ENCODE measurements around the gene SPHKAP.

The SPHKAP gene

GRCh38 chr2:228079194-228079593 lies 102.3 kb downstream of the SPHKAP start:
- TF ChIP-seq POLR2AphosphoS5 (IDR thresholded peaks at IDR 0.05; ENCODE audit: low read depth, low read length) = no peak
- no peak for TF ChIP-seq TAF1 (IDR thresholded peaks at IDR 0.05; ENCODE audit: borderline replicate concordance, insufficient read depth, low read length)
- TF ChIP-seq SIN3A (IDR thresholded peaks at IDR 0.05; ENCODE audit: borderline replicate concordance, insufficient read depth, low read length) = no peak
- no peak for TF ChIP-seq REST (IDR thresholded peaks at IDR 0.05; ENCODE audit: insufficient read depth in 1 of 2, low read depth in 2 of 2, low read length in 2 of 2)
- no peak for TF ChIP-seq FOXP2 (optimal IDR thresholded peaks at IDR 0.05; ENCODE audit: borderline replicate concordance, extremely low read depth, extremely low read length, insufficient read depth)

DNA sequence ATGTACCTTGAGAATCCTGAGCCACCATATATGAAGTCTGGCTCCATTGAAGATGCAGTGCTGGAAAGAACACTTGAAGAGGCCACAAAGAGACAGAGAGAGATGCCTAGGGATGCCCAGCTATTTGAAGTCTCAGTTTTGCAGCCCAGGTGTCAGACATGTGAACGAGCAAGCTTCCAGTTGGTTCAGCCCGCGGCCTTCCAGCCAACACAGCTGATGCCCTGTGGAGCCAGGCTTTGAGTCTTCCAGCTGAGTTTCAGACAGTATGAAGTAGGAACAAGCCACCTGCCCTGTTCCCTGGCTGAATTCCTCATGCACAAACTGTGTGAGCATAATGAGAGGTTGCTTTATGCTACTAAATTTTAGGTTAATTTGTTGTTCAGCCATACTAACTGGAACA lies 108.8 kb downstream of the SPHKAP start:
- TF ChIP-seq REST (IDR thresholded peaks at IDR 0.05; ENCODE audit: insufficient read depth in 1 of 2, low read depth in 2 of 2, low read length in 2 of 2) (no peak), TAF1 (IDR thresholded peaks at IDR 0.05; ENCODE audit: borderline replicate concordance, insufficient read depth, low read length) (no peak), FOXP2 (optimal IDR thresholded peaks at IDR 0.05; ENCODE audit: borderline replicate concordance, extremely low read depth, extremely low read length, insufficient read depth) (no peak)

GRCh38 chr2:228067309-228067708 lies 114.2 kb downstream of the SPHKAP start:
- no peak for TF ChIP-seq FOXP2 (optimal IDR thresholded peaks at IDR 0.05; ENCODE audit: borderline replicate concordance, extremely low read depth, extremely low read length, insufficient read depth)
- no peak for TF ChIP-seq SIN3A (IDR thresholded peaks at IDR 0.05; ENCODE audit: borderline replicate concordance, insufficient read depth, low read length)
- TF ChIP-seq POLR2AphosphoS5 (IDR thresholded peaks at IDR 0.05; ENCODE audit: low read depth, low read length) = no peak
- TF ChIP-seq TAF1 (IDR thresholded peaks at IDR 0.05; ENCODE audit: borderline replicate concordance, insufficient read depth, low read length) = no peak

- TF ChIP-seq REST (IDR thresholded peaks at IDR 0.05; ENCODE audit: insufficient read depth in 1 of 2, low read depth in 2 of 2, low read length in 2 of 2) = no peak
- no peak for TF ChIP-seq TAF1 (IDR thresholded peaks at IDR 0.05; ENCODE audit: borderline replicate concordance, insufficient read depth, low read length)
- no peak for TF ChIP-seq FOXP2 (optimal IDR thresholded peaks at IDR 0.05; ENCODE audit: borderline replicate concordance, extremely low read depth, extremely low read length, insufficient read depth)
- TF ChIP-seq POLR2AphosphoS5 (IDR thresholded peaks at IDR 0.05; ENCODE audit: low read depth, low read length) = no peak
- TF ChIP-seq SIN3A (IDR thresholded peaks at IDR 0.05; ENCODE audit: borderline replicate concordance, insufficient read depth, low read length) = no peak
Measured at GRCh38 chr2:228066126-228066798, 115.2 kb downstream of the SPHKAP start.

- TF ChIP-seq SIN3A (IDR thresholded peaks at IDR 0.05; ENCODE audit: borderline replicate concordance, insufficient read depth, low read length) (no peak), FOXP2 (optimal IDR thresholded peaks at IDR 0.05; ENCODE audit: borderline replicate concordance, extremely low read depth, extremely low read length, insufficient read depth) (no peak), TAF1 (IDR thresholded peaks at IDR 0.05; ENCODE audit: borderline replicate concordance, insufficient read depth, low read length) (no peak), POLR2AphosphoS5 (IDR thresholded peaks at IDR 0.05; ENCODE audit: low read depth, low read length) (no peak), REST (IDR thresholded peaks at IDR 0.05; ENCODE audit: insufficient read depth in 1 of 2, low read depth in 2 of 2, low read length in 2 of 2) (no peak)
Measured at GRCh38 chr2:228065686-228066085, 115.8 kb downstream of the SPHKAP start.

All from PFSK-1 (cell line).